Peyer's patch (tissue), 4 donors: ENCODE measurements around the gene FAT1.

Source experiments
- POLR2A ChIP-seq, 2 donors: fragments of 450-650 bp; IDR thresholded peaks; one replicate each; pipeline ENCODE4 v1.5.1; 2017; ENCODE audit warnings: antibody characterized with exemption in 2 of 2, mild to moderate bottlenecking in 2 of 2, moderate library complexity in 2 of 2
- TF ChIP-seq, protein P1 (sequence below), 6 experiments: fragments of 450-650 bp in 4 of 6; fragments of 200-600 bp in 2 of 6; sonication (generic) in 1 of 6; IDR thresholded peaks; one replicate each; pipeline ENCODE4 v1.5.1; 2017 to 2019; ENCODE audit warnings: antibody characterized with exemption in 6 of 6, mild to moderate bottlenecking in 3 of 6, moderate library complexity in 1 of 6

- TF ChIP-seq, protein P1, sequence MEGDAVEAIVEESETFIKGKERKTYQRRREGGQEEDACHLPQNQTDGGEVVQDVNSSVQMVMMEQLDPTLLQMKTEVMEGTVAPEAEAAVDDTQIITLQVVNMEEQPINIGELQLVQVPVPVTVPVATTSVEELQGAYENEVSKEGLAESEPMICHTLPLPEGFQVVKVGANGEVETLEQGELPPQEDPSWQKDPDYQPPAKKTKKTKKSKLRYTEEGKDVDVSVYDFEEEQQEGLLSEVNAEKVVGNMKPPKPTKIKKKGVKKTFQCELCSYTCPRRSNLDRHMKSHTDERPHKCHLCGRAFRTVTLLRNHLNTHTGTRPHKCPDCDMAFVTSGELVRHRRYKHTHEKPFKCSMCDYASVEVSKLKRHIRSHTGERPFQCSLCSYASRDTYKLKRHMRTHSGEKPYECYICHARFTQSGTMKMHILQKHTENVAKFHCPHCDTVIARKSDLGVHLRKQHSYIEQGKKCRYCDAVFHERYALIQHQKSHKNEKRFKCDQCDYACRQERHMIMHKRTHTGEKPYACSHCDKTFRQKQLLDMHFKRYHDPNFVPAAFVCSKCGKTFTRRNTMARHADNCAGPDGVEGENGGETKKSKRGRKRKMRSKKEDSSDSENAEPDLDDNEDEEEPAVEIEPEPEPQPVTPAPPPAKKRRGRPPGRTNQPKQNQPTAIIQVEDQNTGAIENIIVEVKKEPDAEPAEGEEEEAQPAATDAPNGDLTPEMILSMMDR (IDR thresholded peaks at IDR 0.05): no peak
- TF ChIP-seq POLR2A (IDR thresholded peaks at IDR 0.05): no peak
Observed at GRCh38 chr4:186704057-186704456, 19.6 kb downstream of the FAT1 start.
